Glomerular visceral epithelial cell (primary cell): ENCODE results near the gene GFOD1.
A peak's percentile ranks its signal among the peaks of the same experiment; 100 is the strongest.

Experiments used
- DNase-seq: peaks from one replicate; pipeline ENCODE4 v3.0.0-alpha.2; 2016; ENCODE audit errors: extremely low spot score

GFOD1 gene

DNA sequence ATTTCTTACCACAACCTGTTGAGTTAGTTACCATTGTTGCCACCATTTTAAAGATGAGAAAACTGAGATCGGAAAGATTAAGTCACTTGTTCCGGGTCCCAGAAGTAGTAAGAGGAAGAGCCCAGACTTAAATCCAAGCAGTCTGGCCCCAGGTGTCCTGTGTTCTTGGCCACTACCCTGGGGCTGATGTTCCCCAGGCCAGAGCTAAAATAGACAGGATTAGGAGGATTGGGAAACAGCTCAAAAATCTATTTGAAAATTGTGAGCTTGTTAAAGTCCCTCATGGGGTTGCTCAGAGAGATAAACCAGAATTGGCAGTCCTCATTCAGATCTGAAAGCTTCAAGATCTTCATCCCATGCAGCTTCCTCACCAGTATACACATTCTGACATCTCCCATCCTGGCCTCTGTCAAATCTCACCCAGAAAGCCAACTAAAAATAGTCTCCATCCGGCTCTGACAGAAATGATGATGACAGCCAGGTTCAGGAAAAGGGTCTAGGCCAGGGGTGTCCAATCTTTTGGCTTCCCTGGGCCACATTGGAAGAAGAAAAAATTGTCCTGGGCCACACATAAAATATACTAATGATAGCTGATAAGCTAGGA, 62.0 kb downstream of the GFOD1 start:
- no peak for DNase-seq

DNA sequence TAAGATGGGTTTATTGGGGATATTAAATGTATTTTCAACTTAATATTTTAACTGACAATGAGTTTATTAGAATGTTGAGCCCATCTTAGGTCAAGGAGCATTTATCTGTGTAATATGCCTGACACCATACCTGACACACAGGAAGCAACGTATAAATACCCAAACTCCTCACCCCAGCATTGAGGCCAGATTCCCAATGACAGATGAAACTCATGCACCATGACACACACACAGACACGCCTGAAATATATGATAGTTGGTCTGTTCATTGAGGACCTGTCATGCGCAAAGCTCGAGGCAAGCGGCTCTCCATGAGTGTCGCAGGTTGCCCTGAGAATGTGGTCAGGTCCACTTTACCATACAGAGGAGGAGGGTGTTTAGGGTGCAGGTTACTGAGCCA, 64.1 kb downstream of the GFOD1 start:
- no peak for DNase-seq

DNA sequence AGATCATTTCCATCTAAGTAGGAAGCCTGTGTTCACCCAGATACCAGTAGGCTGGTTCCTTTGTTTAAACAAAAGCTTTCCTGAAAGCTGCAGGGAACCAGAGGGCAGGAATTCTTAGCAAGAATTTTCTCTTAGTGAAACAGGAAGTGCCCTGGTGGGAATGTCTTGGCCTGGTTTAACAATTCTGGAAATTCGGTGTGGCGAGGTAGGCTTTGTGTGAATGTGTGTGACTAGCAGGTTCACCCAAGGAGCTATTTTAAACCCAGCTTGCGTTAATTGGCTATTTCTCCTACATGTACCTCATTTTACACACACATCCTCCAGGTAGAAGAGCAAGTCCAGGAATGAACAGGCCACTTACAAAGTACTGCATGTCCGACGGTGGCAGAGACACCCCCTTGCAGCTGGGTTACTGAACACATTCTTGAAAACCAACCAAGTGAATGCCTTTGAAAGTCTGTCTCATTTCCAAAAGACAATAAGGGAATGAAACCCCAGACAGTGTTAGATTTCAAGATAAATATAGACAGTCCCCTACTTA, 64.6 kb downstream of the GFOD1 start:
- peak; percentile 27 for DNase-seq

DNA sequence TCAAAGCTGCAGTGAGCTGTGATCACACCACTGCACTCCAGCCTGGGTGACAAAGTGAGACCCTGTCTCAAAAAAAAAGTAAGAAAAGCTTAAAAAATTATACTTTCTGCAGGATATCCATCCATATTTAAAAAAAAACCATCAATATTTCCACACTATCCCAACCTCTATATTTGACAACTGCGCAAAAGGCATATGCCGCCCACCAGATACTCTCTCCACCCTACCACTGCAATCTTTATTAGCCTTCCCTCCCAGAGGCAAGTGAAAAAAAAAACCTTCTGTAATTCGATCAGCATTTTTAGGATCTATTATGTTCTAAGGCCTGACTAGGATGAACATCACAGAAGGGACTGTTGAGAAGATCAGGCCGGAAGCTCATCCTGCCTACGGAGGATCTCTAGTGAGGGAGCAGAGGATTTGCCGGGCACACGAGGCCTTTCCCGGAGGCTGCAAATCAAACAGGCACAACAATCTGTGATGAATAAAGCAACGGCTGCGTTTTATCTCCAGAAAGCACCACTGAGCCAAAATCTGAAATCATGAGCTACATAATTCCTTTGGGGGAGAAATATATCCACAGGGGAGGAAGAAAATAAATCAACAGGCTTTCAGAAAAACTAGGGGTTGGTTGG, 65.9 kb downstream of the GFOD1 start:
- DNase-seq, result no peak

DNA sequence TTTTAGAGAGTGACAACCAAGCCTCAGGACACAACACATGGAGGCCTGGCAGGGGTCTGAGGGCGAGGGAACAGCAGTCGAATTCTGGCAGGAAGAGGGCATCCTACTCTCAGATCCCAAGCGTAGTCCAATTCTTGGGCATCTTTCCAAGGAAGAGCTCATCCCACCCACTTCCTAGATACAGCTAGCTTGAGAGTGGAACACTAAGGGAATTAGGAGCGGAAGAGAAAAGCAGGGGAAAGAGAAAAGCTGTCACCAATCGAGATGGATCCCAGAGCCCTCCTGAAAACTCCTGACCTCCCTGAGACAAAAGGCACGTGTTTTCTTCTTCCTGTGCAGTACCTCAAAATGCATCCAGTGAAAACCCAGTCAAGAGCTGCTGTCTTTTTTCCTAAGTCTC, 67.1 kb downstream of the GFOD1 start:
- no peak for DNase-seq

DNA sequence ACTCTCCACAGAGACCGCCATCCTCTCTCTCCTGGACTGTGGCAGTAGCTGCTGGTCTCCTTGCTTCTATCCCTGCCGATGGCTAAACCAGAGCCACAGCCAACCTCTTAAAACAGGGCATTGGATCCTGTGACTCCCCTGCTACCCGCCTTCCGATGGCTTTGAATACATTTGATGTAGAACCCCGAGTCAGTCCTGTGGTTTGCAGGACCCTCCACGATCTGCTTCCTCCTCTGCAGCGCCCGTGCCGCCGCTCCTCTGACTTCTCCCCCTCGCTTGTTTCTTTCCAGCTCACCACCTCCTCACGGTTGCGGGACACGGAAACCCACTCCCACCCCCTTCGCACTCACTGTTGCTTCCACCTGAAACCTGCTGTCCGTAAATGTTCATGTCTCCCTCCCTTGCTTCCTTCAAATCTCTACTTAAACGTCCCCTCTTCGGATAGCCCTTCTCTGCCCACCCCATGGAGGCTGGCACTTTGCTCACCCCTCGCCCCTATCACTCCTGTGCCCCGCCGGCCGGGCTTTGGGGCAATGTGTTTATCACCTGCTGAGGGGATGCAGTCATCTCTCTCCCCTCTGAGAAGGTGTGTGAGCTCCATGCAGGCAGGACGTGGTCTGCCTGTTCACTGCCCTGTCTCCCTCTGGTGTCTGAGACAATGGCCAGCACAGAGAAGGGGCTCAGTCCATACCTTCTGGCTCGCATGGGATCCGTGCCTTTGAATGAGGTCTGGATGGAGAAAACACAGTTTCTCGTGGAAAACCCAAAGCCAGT, 67.8 kb downstream of the GFOD1 start:
- no peak for DNase-seq

DNA sequence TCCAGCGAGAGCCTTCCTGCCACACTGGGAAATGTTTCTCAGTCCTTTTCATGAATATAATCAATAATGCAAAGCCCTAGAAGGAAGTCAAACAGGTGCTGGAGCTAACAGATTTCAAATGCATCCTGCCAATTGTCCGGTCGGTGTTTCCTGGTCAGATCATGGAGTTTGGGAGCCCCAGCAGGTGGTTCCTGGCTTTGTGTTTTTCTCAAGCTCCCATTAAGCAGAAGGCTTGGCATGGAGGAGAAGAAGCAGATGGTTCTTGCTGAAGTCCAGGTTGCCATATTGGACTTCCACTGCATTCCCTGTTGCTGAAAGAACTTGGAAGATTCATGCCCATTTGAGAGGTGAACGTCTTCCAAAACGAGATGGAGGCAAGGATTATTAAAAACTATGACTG, 68.6 kb downstream of the GFOD1 start:
- no peak for DNase-seq

DNA sequence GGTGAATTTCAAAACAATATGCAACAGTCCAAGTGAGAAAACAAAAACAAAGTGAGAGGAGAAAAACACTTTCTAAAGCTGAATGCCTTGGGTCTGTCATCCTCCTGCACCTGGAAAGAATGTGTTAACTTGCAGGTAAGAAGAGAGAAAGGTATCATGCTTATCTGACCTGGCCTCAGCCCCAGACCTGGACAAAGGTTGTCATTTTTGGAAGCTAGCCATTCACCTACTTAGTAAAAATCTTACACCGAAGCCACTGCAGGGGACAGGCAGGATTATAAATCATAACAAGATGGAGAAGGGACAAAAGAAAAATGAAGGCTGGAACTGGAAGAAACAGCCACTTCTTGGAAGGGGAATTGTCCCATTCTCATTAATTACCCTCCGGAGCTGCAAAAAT, 69.4 kb downstream of the GFOD1 start:
- DNase-seq, result no peak

DNA sequence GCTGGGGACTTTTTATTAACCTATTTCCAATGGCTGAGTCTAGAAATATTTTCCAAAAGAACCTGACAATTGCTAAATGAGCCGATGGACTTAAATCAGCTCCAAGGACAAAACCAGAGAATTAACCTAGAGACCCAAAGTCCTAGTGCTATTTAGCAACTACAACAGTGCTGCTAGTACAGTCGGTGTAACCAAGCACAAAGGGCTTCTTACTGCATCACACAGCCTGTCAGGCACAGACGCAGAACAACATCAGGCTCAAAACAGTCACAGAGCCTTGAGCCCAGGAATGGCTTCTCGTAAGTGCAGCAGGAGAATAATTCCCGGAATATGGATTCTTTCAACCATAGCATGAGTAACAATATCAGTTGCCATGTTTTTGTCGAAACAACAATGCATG, 70.0 kb downstream of the GFOD1 start:
- no peak for DNase-seq

DNA sequence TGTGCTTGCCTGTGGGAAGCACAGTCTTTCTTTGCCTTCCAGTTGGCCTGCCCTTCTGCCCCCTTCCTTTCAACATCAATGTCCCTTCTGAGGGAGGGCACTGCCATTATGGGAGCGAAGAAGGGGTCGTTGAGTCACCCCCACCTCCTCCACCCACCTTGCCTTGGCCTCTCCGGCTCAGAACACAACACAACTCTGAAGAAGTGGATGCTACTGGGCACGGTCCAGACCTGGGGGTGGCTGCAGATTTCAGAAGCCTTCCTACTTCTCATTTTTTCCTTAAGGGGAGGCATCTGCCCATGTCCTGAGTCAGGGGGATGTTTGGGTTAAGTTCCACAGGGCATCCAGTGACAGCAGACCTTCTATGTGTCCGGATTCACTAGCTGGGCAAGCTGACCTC, 72.1 kb downstream of the GFOD1 start:
- DNase-seq, result no peak

DNA sequence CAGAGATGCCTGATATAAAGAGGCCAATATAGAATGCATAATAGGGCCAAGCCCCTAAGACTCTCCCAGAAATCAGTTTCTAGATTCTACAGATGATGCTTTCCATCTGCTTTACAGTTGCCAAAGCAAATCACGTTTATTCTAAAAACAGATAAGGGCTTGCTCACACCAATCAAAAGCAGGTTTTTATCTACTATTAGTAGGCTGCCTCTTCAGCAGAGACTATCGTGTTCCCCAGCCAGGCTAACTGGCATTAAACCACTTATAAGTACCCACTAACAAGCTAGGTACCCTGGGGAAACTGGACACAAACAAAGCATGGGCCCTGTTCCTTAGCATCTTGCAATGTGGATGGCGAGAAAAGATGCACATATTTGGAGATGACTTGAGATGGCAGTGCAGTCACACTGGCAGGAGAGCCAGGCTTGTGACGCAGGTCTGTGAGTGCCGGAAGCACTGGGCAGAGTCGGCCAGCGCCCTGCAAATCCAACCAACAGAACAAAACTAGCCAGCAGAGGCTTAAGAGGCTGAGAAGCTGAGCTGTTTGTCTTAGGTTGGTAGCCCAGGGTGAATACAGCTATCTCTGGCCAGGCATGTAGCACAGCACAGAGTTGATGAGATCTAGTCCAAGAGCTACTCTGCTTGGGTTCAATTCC, 73.4 kb downstream of the GFOD1 start:
- DNase-seq, result no peak

DNA sequence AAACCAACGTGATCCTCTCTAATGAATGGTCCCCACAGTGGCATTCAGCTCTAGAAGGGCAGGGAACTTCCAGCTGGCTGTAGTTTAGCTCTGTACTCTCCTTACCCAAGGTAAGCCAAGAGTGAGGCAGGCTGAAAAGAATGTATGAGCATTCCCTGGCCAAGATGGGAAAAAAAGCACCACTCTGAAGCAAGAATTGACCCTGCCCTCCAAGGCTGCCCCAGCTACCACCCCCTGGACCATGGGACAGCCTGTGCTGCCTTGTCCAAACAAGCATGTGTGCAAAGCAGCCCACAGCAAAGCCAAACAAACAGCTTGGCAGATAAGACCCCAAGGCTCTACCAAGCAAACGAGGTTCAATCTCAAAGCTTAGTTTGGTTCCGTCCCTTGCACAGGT, 73.9 kb downstream of the GFOD1 start:
- DNase-seq, result no peak

DNA sequence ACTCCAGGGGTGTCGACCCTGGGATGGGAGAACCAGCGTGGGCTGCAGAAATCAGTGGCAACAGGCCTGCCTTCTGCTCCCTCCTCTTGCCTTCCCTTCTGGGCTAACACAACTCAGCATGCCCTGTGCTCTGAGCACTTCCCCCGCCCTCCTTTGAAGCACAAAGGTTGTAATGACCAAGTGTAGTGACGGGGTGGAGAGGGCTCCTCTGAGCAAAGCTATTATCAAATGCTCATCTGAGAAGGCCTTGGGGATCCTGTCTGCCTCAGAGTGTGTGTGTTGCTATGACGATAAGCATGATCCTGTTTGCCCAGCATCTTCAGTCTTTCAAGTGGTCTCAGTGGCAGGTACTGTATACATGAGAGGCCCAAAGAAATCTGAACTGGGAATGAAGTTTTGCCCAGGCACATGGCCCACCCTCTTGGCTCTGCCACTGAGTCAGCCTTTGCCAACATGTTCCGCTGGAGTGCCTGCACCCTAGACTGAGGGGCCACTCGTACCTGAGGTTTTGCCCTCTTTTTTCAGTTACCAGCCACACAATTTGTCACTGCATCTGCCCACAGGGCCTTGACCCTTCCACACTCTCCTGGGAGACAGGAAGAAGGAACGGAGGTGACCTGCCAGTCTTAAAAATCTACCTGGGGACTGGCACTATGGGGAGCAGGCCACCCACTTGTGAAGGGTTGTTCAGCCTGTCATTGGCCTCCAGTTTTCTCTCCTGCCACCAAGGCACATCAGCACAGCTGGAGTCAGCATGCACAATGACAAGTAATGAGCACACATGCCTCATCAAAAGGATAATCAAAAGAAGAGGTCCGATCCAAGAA, 74.5 kb downstream of the GFOD1 start:
- DNase-seq, result no peak

DNA sequence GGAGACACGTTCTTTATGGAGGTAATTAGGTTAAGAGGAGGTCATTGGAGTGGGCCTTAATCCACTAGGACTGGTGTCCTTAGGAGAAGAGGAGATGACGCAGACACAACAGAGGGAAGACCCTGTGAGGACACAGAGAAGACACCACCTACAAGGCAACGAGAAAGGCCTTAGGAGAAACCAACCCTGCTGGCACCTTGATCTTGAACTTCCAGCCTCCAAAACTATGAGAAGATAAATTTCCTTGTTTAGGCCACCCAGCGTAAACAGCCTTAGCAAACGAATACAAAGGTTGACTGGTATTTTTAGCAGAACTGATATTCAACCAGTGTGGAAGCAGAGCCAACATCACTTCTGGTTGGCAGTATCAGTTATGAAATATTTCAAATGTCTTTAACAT, 75.2 kb downstream of the GFOD1 start:
- no peak for DNase-seq

DNA sequence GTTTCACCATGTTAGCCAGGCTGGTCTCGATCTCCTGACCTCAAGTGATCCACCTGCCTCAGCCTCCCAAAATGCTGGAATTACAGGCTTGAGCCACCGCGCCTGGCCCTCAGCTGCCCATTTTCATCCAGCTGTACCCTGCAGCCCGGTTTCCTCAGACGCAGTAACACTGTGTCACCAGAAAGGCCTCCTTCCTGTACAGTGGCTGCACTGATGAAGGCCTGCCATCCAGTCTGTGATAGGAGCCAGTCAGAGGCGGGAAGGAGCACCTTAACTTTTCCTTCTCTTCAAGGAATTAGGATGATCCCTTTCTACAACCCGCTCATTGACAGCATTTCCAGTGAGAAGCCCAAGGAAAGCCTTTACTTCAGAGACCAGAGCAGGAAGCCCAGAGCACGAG, 75.9 kb downstream of the GFOD1 start:
- DNase-seq, result no peak

DNA sequence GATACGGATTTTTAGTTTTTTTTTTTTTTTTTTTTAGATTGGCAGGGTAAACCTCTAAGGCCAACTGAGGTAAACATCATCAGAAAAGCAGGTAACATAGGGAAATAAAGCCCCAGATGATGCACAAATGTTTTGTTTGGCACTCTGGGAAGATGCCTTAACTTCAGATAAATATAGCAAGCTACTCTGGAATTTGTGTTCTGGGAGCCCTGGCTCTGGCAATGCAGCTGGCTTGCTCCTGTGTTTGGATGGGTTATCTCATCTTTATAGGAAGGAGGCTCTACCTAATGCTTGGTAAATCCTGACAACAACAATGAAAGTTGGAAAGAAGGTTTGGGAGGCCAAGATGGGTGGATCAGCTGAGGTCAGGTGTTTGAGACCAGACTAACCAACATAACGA, 77.4 kb downstream of the GFOD1 start:
- DNase-seq, result no peak

DNA sequence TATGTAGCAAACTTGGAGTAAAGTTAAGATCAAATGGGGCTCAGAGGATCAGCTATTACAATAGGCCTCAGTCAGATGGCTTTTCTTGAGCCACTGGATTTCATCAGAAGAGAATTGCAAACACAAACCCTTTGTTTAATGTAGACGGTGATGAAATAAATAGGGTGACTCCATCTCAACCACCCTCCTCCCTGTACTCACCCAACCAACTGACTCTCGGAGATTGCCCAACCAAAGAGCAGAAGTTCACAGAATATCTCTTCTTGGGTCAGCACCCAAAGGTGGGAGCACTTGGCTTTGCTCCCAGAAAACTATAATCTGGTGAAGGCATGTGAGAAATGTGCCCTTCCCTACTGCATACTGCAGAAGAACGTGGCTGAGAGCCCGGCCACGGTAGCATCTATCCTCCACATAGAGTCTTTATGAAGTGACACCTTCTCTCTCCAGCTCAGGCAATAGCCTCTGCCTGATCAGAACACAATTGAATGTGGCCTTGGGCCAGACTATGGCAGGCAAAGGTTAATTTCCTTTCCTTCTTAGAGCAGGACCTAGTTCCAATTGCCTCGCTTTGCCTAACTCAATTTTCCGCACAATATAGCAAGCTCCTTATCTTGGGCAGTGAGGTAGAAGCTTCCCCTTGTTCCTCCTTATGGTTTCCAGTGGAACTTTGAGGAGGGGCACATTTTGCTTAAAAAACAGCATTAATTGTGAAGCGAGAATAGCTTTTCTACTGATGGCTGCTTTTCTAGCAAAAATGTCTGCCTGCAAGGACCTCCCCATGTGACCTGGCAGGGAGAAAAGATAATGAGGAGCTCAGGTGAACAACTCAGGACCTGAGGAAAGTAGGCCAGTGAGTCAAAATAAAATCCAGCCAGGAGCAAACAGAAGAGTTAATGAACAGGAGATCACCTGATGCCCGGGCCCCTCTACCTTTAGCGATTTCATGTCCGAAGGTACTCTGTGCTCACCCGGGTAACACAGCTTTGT, 79.4 kb downstream of the GFOD1 start:
- peak; percentile 75 for DNase-seq

DNA sequence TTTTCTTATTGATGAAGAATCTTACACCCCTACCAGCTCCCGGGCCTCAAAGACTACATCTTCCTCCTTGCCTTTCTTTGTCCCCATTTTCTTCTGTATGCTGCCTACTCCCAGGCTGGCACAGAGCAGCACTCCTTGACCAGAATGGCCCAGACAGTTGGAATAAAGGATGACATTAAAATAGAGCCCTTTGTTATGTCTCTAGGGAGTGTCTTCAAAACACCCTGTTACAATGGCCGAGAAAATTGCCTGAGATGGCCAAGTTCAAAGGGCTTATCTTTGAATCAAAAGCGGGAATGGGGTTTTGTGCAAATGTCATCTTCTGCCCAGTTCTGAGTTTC, 80.1 kb downstream of the GFOD1 start:
- no peak for DNase-seq

DNA sequence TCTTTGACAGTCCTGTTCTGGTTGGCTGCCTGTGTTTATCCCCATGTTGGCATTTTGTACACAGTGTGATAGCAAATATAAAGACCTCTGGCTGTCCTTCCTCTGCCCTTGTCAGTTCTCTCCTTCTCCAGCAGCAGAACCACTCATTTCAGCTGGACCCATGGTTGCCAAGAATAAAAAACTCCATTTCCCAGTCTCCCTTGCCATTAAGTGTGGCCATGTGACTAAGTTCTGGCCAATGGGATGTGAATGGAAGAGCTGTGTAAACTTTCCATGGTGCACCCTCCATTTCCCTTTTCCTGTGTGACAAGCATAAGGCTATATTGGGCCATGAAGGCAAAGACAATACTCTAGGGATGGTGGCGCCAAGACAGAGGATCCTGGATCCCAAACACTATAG, 80.6 kb downstream of the GFOD1 start:
- no peak for DNase-seq

DNA sequence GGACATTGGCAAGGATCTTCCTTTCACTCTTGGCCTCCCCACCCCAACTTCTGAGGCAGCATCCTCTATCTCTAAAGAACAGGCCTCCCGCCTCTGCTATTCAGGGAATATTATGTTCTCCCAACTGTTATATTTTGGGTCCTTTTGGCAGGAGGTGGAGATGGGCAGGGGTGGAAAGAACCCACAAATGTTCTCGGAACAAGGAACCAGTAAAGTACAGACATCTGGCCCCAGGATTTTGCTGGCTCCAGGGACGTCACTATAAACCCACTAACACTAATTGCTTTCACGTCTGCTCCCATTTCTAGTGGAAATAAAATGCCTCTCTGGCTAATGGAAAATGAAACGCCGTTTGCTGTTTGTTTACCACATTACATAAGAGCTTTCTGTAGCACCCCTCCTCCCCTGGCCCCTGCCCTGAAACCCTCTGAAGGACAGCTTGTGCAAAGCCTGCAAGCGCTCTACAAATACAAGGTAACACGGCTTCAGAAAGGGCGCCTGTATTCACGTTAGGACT, 81.4 kb downstream of the GFOD1 start:
- no peak for DNase-seq
